ENCODE measurements around the gene ATPAF2. TPM values are rescaled to one million over a fixed set of nuclear protein-coding genes. Genes with fewer than 3 reads are reported as not detected.
A peak's percentile ranks its signal among the peaks of the same experiment; 100 is the strongest.

The ATPAF2 gene
- total RNA-seq, 1 experiment from 2014 or later: 44.5 TPM

GRCh38 chr17:17994271-17995069, 44.5 kb downstream of the ATPAF2 start:
- Histone ChIP-seq H3K4me1 (replicated peaks; ENCODE audit: insufficient read depth) (peaks cover 22% of the 10 kb centered on the region), H3K4me2 (no peak overlapping the region), H3K27me3 (ENCODE audit: insufficient read depth, low read depth) (no peaks in the 10 kb centered on the region), H3K36me3 (ENCODE audit: low read depth) (no peaks in the 10 kb centered on the region), H3K79me2 (ENCODE audit: low read depth) (no peaks in the 10 kb centered on the region), H3F3A (ENCODE audit: insufficient read depth, low read depth) (peaks cover 20% of the 10 kb centered on the region), H3K9me2 (ENCODE audit: insufficient read depth) (no peaks in the 10 kb centered on the region), H4K20me1 (ENCODE audit: insufficient read depth) (no peaks in the 10 kb centered on the region), H3K27ac (no peak overlapping the region), H2AFZ (no peak overlapping the region), H3K4me3 (no peak overlapping the region), H3K9me3 (ENCODE audit: insufficient read depth, low read depth) (no peaks in the 10 kb centered on the region)
- ChIA-PET POLR2A (ENCODE audit: unreplicated experiment) (no interaction called here), CTCF (no interaction called here)
- intact Hi-C loops (cut with micrococcal nuclease; ENCODE audit: unreplicated experiment): loop anchor here (5.0 kb wide), 1 partner anchor 38 kb away; no protein-coding TSS in a partner anchor
- DNase-seq: no peak
- no TSS peak for BruUV-seq (replicated peaks)
- no peak for TF ChIP-seq EZH2 (IDR thresholded peaks at IDR 0.05; ENCODE audit: low read depth)
- TF ChIP-seq, protein P1, sequence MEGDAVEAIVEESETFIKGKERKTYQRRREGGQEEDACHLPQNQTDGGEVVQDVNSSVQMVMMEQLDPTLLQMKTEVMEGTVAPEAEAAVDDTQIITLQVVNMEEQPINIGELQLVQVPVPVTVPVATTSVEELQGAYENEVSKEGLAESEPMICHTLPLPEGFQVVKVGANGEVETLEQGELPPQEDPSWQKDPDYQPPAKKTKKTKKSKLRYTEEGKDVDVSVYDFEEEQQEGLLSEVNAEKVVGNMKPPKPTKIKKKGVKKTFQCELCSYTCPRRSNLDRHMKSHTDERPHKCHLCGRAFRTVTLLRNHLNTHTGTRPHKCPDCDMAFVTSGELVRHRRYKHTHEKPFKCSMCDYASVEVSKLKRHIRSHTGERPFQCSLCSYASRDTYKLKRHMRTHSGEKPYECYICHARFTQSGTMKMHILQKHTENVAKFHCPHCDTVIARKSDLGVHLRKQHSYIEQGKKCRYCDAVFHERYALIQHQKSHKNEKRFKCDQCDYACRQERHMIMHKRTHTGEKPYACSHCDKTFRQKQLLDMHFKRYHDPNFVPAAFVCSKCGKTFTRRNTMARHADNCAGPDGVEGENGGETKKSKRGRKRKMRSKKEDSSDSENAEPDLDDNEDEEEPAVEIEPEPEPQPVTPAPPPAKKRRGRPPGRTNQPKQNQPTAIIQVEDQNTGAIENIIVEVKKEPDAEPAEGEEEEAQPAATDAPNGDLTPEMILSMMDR (conservative IDR thresholded peaks at IDR 0.05): peak; percentile 31; the same call in 1 of the 2 replicates

DNA sequence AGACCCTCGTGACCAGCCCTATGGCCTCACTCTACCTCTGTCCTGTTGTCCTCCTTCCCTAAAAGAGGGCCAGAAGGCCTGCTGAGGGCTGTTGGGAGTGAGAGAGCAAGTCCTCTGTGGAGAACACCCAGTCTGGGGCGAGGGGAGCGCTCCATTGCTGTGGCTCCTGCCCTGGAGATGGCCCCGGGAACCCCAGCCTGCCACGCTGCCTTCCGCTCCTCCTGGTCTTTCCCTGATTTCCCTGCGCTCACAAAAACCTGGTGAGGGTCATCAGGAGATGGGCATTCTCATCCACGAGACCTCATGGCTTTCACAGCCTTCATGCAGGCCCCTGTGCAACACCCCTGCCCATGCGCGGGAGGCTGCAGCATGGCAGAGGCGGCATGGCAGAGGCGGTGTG, 45.1 kb downstream of the ATPAF2 start:
- H3K9me3 ChIP-seq (ENCODE audit: insufficient read depth, low read depth): no peaks in the 10 kb centered on the region
- ChIA-PET CTCF (no interaction called here), POLR2A (ENCODE audit: unreplicated experiment) (no interaction called here)
- no peaks in the 10 kb centered on the region for H3K9me2 ChIP-seq (ENCODE audit: insufficient read depth)
- H3K36me3 ChIP-seq (ENCODE audit: low read depth): no peaks in the 10 kb centered on the region
- peaks cover 26% of the 10 kb centered on the region for H3F3A ChIP-seq (ENCODE audit: insufficient read depth, low read depth)
- intact Hi-C loops (cut with micrococcal nuclease; ENCODE audit: unreplicated experiment): loop anchor here (5.0 kb wide), 1 partner anchor 38 kb away; no protein-coding TSS in a partner anchor
- H4K20me1 ChIP-seq (ENCODE audit: insufficient read depth): no peaks in the 10 kb centered on the region
- H3K4me1 ChIP-seq (replicated peaks; ENCODE audit: insufficient read depth): peaks cover 29% of the 10 kb centered on the region
- H3K79me2 ChIP-seq (ENCODE audit: low read depth): no peaks in the 10 kb centered on the region
- H3K27me3 ChIP-seq (ENCODE audit: insufficient read depth, low read depth): no peaks in the 10 kb centered on the region
- TF ChIP-seq, protein P1 (conservative IDR thresholded peaks at IDR 0.05): no peak
- no peak for TF ChIP-seq EZH2 (IDR thresholded peaks at IDR 0.05; ENCODE audit: low read depth)
- no peak overlapping the region for H3K4me2 ChIP-seq
- H3K27ac ChIP-seq: no peak overlapping the region
- H2AFZ ChIP-seq: no peak overlapping the region
- no peak overlapping the region for H3K4me3 ChIP-seq
- no peak for DNase-seq
- BruUV-seq (replicated peaks): no TSS peak

DNA sequence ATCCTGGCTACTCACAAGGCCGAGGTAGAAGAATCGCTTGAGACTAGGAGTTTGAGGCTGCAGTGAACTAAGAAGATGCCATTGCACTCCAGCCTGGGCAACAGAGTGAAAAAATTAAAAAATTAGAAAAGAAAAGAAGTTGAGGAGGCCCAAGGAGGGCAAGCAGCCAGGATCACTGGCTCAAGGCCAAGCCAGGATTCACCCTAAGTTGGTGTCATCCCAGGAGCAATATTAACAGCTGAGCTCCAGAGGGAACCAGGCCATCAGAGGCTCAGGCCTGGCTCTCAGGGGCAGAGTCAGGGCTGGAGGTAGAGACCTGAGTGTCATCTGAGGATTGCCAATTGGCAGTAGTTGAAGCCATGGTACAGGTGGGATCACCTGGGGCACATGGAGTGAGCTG, 45.6 kb downstream of the ATPAF2 start:
- intact Hi-C loops (cut with micrococcal nuclease; ENCODE audit: unreplicated experiment): loop anchor here (5.0 kb wide), 1 partner anchor 39 kb away; no protein-coding TSS in a partner anchor
- no TSS peak for BruUV-seq (replicated peaks)
- POLR2A ChIA-PET (ENCODE audit: unreplicated experiment): no interaction called here
- Histone ChIP-seq H3K4me3 (no peak overlapping the region), H2AFZ (no peak overlapping the region), H3K27ac (no peak overlapping the region), H3K4me1 (replicated peaks; ENCODE audit: insufficient read depth) (peaks cover 31% of the 10 kb centered on the region), H3K4me2 (no peak overlapping the region), H3K9me3 (ENCODE audit: insufficient read depth, low read depth) (no peaks in the 10 kb centered on the region), H4K20me1 (ENCODE audit: insufficient read depth) (no peaks in the 10 kb centered on the region), H3K36me3 (ENCODE audit: low read depth) (no peaks in the 10 kb centered on the region), H3K27me3 (ENCODE audit: insufficient read depth, low read depth) (no peaks in the 10 kb centered on the region), H3K79me2 (ENCODE audit: low read depth) (no peaks in the 10 kb centered on the region), H3K9me2 (ENCODE audit: insufficient read depth) (no peaks in the 10 kb centered on the region), H3F3A (ENCODE audit: insufficient read depth, low read depth) (peaks cover 26% of the 10 kb centered on the region)
- CTCF ChIA-PET: no interaction called here
- no peak for DNase-seq
- no peak for TF ChIP-seq EZH2 (IDR thresholded peaks at IDR 0.05; ENCODE audit: low read depth)
- TF ChIP-seq, protein P1 (conservative IDR thresholded peaks at IDR 0.05): no peak

Measured in PC-9 (cell line).